Measurements from ENCODE around the gene SLC6A1.

DNA sequence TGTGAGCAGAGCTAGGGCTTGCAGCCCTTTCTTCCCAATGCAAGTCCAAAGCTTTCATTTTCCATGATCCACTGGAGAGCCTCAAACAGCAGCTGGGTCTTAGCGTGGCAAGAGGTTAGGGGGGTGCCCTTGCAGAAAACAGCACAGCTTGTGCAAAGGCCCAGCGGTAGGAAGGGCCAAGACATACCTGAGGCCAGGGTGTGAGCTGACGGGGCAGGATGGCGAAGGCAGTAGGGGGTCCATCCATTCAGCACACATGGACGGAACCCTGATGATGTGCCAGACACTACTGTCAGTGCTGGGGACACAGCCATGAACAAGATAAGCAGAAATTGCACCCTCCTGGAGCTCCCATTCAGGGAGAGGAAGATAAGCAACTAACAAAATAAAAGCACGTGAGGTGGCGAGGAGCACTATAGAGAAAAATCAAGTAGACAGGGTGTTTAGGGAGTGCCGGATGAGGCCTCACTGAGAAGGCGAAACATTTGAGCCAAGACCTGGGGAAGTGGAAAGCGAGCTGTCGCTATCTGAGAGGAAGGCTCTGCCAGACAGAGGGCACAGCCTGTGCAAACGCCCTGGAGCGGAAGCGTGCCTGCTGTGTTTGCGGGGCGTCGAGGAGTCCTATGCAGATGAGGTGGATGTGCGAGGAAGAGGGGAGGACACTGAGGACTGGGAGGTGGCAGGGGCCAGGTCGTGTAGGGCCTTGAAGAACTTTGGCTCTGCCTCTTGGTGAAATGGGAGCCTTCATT is 43.4 kb downstream of the SLC6A1 start:
- TF ChIP-seq POLR2AphosphoS5 (IDR thresholded peaks at IDR 0.05; ENCODE audit: low read depth) (no peak), GABPA (IDR thresholded peaks at IDR 0.05; ENCODE audit: low read depth) (no peak), REST (IDR thresholded peaks at IDR 0.05; ENCODE audit: insufficient replicate concordance, low read depth) (no peak)
- TF ChIP-seq, protein P1, sequence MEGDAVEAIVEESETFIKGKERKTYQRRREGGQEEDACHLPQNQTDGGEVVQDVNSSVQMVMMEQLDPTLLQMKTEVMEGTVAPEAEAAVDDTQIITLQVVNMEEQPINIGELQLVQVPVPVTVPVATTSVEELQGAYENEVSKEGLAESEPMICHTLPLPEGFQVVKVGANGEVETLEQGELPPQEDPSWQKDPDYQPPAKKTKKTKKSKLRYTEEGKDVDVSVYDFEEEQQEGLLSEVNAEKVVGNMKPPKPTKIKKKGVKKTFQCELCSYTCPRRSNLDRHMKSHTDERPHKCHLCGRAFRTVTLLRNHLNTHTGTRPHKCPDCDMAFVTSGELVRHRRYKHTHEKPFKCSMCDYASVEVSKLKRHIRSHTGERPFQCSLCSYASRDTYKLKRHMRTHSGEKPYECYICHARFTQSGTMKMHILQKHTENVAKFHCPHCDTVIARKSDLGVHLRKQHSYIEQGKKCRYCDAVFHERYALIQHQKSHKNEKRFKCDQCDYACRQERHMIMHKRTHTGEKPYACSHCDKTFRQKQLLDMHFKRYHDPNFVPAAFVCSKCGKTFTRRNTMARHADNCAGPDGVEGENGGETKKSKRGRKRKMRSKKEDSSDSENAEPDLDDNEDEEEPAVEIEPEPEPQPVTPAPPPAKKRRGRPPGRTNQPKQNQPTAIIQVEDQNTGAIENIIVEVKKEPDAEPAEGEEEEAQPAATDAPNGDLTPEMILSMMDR (IDR thresholded peaks at IDR 0.05; ENCODE audit: insufficient read depth, low read length): no peak

Measured in HL-60 (cell line).